ENCODE results near the gene CST3. TPM values are rescaled to one million over a fixed set of nuclear protein-coding genes. Genes with fewer than 3 reads are reported as not detected.

The CST3 gene
- total and polyA plus RNA-seq, 2 of the 8 experiments (the other 6 are each of a cell fraction or from before 2014, with no cell fraction given): 53.2 to 184 TPM

GRCh38 chr20:23638309-23638708 is 554 bp upstream of the CST3 start:
- no peak overlapping the region for H3K14ac ChIP-seq (ENCODE audit: insufficient read length)
- no peak overlapping the region for H3K23ac ChIP-seq (ENCODE audit: insufficient read length)
- no peak overlapping the region; the same call in 1 of the 2 replicates for H2BK5ac ChIP-seq (ENCODE audit: low read depth, low read length)
- no peaks in the 10 kb centered on the region; a peak in 1 of 8 replicates for H3K36me3 ChIP-seq (ENCODE audit: control insufficient read depth in 2 of 4, insufficient read depth in 4 of 4, low read length in 3 of 4)
- 0 out of 2 replicates have a peak overlapping the region, but pooled peaks have one; percentile 39 for H2BK12ac ChIP-seq (ENCODE audit: low read depth, low read length)
- no peak overlapping the region; the same call in 1 of the 2 replicates for H3K18ac ChIP-seq (ENCODE audit: extremely low read depth, low read length)
- H2AK5ac ChIP-seq (ENCODE audit: low read depth, low read length): no peak overlapping the region
- H4K91ac ChIP-seq (replicated peaks; ENCODE audit: insufficient read length, low read length): no peak overlapping the region
- no peaks in the 10 kb centered on the region for H3K79me2 ChIP-seq (ENCODE audit: control insufficient read depth in 1 of 2, insufficient read depth in 2 of 2, low read length in 2 of 2)
- no peak overlapping the region for H2BK15ac ChIP-seq (ENCODE audit: low read length)
- H2BK20ac ChIP-seq (ENCODE audit: low read length): no peak overlapping the region
- no peak overlapping the region for H4K5ac ChIP-seq (ENCODE audit: insufficient read length, low read depth, low read length)
- H4K20me1 ChIP-seq (replicated peaks in 1 of 2; ENCODE audit: control insufficient read depth in 1 of 2, insufficient read depth in 2 of 2, low read length in 2 of 2): peaks cover 0 to 8% of the 10 kb centered on the region in 2 experiments
- WGBS, 2 experiments (ENCODE audit: extremely low coverage in 1 of 2, insufficient coverage in 1 of 2, insufficient read length in 1 of 2, insufficient replicate concordance in 2 of 2, low coverage in 1 of 2, low lambda C conversion rate in 2 of 2, missing lambda C conversion rate in 1 of 2): no CpG with 5 or more reads among the region's 9 CpGs
- H3K56ac ChIP-seq (replicated peaks; ENCODE audit: insufficient read length, low read depth, low read length): no peak overlapping the region
- POLR2A ChIA-PET (ENCODE audit: partially characterized antibody): interaction anchor here (0.6 to 1.5 kb wide), 2 partner anchors 9 to 174 kb away, joined by 3 to 4 read pairs; no protein-coding TSS in a partner anchor
- DNase-seq (ENCODE audit: low read depth in 1 of 2, low spot score in 2 of 2) (no peak), FAIRE-seq (no peak)
- no peak overlapping the region for H3K9ac ChIP-seq (replicated peaks in 1 of 4; ENCODE audit: extremely low read depth in 1 of 4, low read depth in 3 of 4, low read length in 3 of 4)
- no peak overlapping the region for H3K4me3 ChIP-seq (ENCODE audit: extremely low read depth in 1 of 4, insufficient read depth in 2 of 4, low read depth in 3 of 4, low read length in 4 of 4)
- peak overlapping the region in 1 of 2 experiments; percentile 37; a peak in 2 of 4 replicates for H3K4me2 ChIP-seq (ENCODE audit: insufficient read depth in 1 of 2, low read depth in 2 of 2, low read length in 2 of 2)
- peaks cover 9% of the 10 kb centered on the region for H3K23me2 ChIP-seq (ENCODE audit: low read depth, low read length)
- H3K27me3 ChIP-seq (replicated peaks in 1 of 4; ENCODE audit: control insufficient read depth in 3 of 4, extremely low read depth in 1 of 4, insufficient read depth in 3 of 4, low read length in 3 of 4): peaks cover 0 to 5% (median 2%) of the 10 kb centered on the region in 4 experiments; a peak in 3 of 7 replicates
- H4K8ac ChIP-seq (ENCODE audit: extremely low read depth, insufficient read depth, low read length): no peak overlapping the region
- H3K4ac ChIP-seq (replicated peaks; ENCODE audit: insufficient read length, low read depth, low read length): no peak overlapping the region
- no peaks in the 10 kb centered on the region for H3K9me3 ChIP-seq (ENCODE audit: insufficient read depth in 2 of 2, low read depth in 1 of 2, low read length in 1 of 2)
- no peak overlapping the region for H3K27ac ChIP-seq (ENCODE audit: low read depth, low read length)
- H3K4me1 ChIP-seq (replicated peaks in 1 of 4; ENCODE audit: control insufficient read depth in 3 of 4, insufficient read depth in 4 of 4, low read length in 3 of 4): peaks cover 0 to 12% (median 4%) of the 10 kb centered on the region in 4 experiments; a peak in 6 of 7 replicates
- H2AFZ ChIP-seq (ENCODE audit: low read length): no peak overlapping the region
- no peaks in the 10 kb centered on the region for H3K79me1 ChIP-seq (ENCODE audit: low read depth, low read length)
- CTCF ChIA-PET (ENCODE audit: partially characterized antibody): interaction anchor here (1.2 kb wide), 1 partner anchor 196 kb away, joined by 3 read pairs; no protein-coding TSS in a partner anchor
- H2BK120ac ChIP-seq (replicated peaks; ENCODE audit: low read depth, low read length): no peak overlapping the region
- TF ChIP-seq MAX (IDR thresholded peaks at IDR 0.05): no peak
- no peak for TF ChIP-seq RAD21 (IDR thresholded peaks at IDR 0.05 in 1 of 2, conservative IDR thresholded peaks at IDR 0.05 in 1 of 2; ENCODE audit: low read depth in 2 of 2, low read length in 2 of 2)
- TF ChIP-seq ZNF274 (IDR thresholded peaks at IDR 0.05; ENCODE audit: borderline replicate concordance, extremely low read depth, low read length): no peak
- no peak for TF ChIP-seq MAFK (IDR thresholded peaks at IDR 0.05; ENCODE audit: low read depth, low read length)
- TF ChIP-seq, protein P1, sequence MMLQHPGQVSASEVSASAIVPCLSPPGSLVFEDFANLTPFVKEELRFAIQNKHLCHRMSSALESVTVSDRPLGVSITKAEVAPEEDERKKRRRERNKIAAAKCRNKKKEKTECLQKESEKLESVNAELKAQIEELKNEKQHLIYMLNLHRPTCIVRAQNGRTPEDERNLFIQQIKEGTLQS (IDR thresholded peaks at IDR 0.05; ENCODE audit: insufficient read depth, low read depth, low read length): no peak
- TF ChIP-seq EP300 (IDR thresholded peaks at IDR 0.05; ENCODE audit: borderline replicate concordance in 1 of 2, low read depth in 2 of 2, low read length in 2 of 2): no peak
- no peak for TF ChIP-seq FOSL1 (IDR thresholded peaks at IDR 0.05; ENCODE audit: insufficient read depth, low read depth, low read length)
- no peak for TF ChIP-seq CREB1 (IDR thresholded peaks at IDR 0.05)
- no peak for TF ChIP-seq SAP30 (IDR thresholded peaks at IDR 0.05; ENCODE audit: insufficient read depth, insufficient replicate concordance, low read length)
- no peak for TF ChIP-seq POLR2AphosphoS5 (IDR thresholded peaks at IDR 0.05; ENCODE audit: low read depth, low read length)
- TF ChIP-seq NRF1 (IDR thresholded peaks at IDR 0.05; ENCODE audit: low read depth, low read length): no peak

Measured in H1 (cell line).